ENCODE data around the gene MAEL.

DNA sequence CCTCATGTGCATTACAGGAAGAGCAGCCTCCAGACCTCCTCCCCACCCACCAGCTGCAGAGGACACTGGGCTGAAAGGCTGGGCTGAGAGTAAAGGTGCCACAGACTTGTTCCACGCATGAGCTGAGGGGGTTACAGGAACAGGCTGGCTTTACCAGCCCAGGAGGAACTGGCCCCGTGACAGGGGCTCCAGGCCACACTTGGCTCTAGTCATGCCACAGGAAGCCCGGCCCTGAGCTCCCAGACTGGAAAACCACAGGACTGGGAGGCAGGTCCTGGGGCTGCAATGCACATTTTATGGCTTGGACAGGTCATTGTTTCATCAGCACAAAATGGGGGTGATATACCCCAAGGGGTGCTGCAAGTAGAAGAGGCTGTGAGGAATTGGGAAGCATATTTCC is 65.5 kb downstream of the MAEL start:
- TF ChIP-seq, protein P1, sequence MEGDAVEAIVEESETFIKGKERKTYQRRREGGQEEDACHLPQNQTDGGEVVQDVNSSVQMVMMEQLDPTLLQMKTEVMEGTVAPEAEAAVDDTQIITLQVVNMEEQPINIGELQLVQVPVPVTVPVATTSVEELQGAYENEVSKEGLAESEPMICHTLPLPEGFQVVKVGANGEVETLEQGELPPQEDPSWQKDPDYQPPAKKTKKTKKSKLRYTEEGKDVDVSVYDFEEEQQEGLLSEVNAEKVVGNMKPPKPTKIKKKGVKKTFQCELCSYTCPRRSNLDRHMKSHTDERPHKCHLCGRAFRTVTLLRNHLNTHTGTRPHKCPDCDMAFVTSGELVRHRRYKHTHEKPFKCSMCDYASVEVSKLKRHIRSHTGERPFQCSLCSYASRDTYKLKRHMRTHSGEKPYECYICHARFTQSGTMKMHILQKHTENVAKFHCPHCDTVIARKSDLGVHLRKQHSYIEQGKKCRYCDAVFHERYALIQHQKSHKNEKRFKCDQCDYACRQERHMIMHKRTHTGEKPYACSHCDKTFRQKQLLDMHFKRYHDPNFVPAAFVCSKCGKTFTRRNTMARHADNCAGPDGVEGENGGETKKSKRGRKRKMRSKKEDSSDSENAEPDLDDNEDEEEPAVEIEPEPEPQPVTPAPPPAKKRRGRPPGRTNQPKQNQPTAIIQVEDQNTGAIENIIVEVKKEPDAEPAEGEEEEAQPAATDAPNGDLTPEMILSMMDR (conservative IDR thresholded peaks at IDR 0.05; ENCODE audit: low read depth, low read length) = no peak
- no peak for TF ChIP-seq EZH2phosphoT487 (IDR thresholded peaks at IDR 0.05; ENCODE audit: borderline replicate concordance, low read length)
